WTC11 (cell line): ENCODE data around the gene FUT2. TPM values are rescaled to one million over a fixed set of nuclear protein-coding genes. Genes with fewer than 3 reads are reported as not detected.

Experiments used
- ATAC-seq: fragments of 200-7000 bp; cut with Tn5 transposase; 2 replicates; pipeline ENCODE4 v1.10.0; 2021; ENCODE audit warnings: mild to moderate bottlenecking, moderate library complexity
- CTCF ChIA-PET: fragments of 300-600 bp; sonication (Branson Sonifier 250); formaldehyde crosslinking; loops from one replicate; lab custom pipeline; 2021; ENCODE audit warnings: antibody characterized with exemption; lab: Charles Lee
- POLR2A ChIA-PET: fragments of 350-600 bp; sonication (Branson Sonifier 250); formaldehyde crosslinking; loops from one replicate; lab custom pipeline; 2021; ENCODE audit warnings: antibody characterized with exemption; lab: Charles Lee
- DNase-seq: peaks from one replicate; pipeline ENCODE4 v3.0.0; 2021; ENCODE audit warnings: low spot score
- H3K27ac Mint-ChIP-seq: 2 replicates; pipeline ENCODE4 v1.8.0; 2021; ENCODE audit warnings: mixed read lengths
- H3K27me3 Mint-ChIP-seq: 2 replicates; pipeline ENCODE4 v1.8.0; 2021; ENCODE audit warnings: low read depth, mild to moderate bottlenecking, moderate library complexity, mixed read lengths
- H3K36me3 Mint-ChIP-seq: 2 replicates; pipeline ENCODE4 v1.8.0; 2021; ENCODE audit warnings: mixed read lengths
- H3K4me1 Mint-ChIP-seq: 2 replicates; pipeline ENCODE4 v1.8.0; 2022; ENCODE audit warnings: mixed read lengths
- H3K4me3 Mint-ChIP-seq: 2 replicates; pipeline ENCODE4 v1.8.0; 2021; ENCODE audit warnings: mild to moderate bottlenecking, moderate library complexity, mixed read lengths
- H3K9me3 Mint-ChIP-seq: 2 replicates; pipeline ENCODE4 v1.8.0; 2021; ENCODE audit warnings: mixed read lengths
- CREM ChIP-seq: sonication (generic); formaldehyde crosslinking; IDR thresholded peaks from 2 replicates; pipeline ENCODE4 v1.8.1; 2022; ENCODE audit warnings: mild to moderate bottlenecking, missing genetic modification reagents, moderate library complexity
- E2F1 ChIP-seq: sonication (generic); formaldehyde crosslinking; IDR thresholded peaks from 2 replicates; pipeline ENCODE4 v1.8.0; 2022; ENCODE audit warnings: mild to moderate bottlenecking, missing genetic modification reagents
- FOXK1 ChIP-seq: sonication (generic); formaldehyde crosslinking; IDR thresholded peaks from 2 replicates; pipeline ENCODE4 v1.8.0; 2022; ENCODE audit warnings: mild to moderate bottlenecking, moderate library complexity, missing genetic modification reagents
- FOXP4 ChIP-seq: sonication (generic); formaldehyde crosslinking; IDR thresholded peaks from 2 replicates; pipeline ENCODE4 v1.8.0; 2022; ENCODE audit warnings: mild to moderate bottlenecking, missing genetic modification reagents
- MAX ChIP-seq: sonication (generic); formaldehyde crosslinking; IDR thresholded peaks from 2 replicates; pipeline ENCODE4 v1.8.0; 2022; ENCODE audit warnings: mild to moderate bottlenecking, missing genetic modification reagents
- NFYB ChIP-seq: sonication (generic); formaldehyde crosslinking; conservative IDR thresholded peaks from 2 replicates; pipeline ENCODE4 v1.8.0; 2022; ENCODE audit warnings: low read depth, missing genetic modification reagents
- NR2C2 ChIP-seq: sonication (generic); formaldehyde crosslinking; IDR thresholded peaks from 2 replicates; pipeline ENCODE4 v1.8.0; 2022; ENCODE audit warnings: mild to moderate bottlenecking, missing genetic modification reagents
- RORB ChIP-seq: fragments of 250-450 bp; sonication (Bioruptor Pico); IDR thresholded peaks from 2 replicates; pipeline ENCODE4 v1.9.0; 2021; ENCODE audit warnings: mild to moderate bottlenecking
- SMAD3 ChIP-seq: sonication (generic); formaldehyde crosslinking; IDR thresholded peaks from 2 replicates; pipeline ENCODE4 v1.8.0; 2022; ENCODE audit warnings: missing genetic modification reagents, mild to moderate bottlenecking, borderline replicate concordance
- SMAD4 ChIP-seq: sonication (generic); formaldehyde crosslinking; IDR thresholded peaks from 2 replicates; pipeline ENCODE4 v1.8.0; 2022; ENCODE audit warnings: mild to moderate bottlenecking, missing genetic modification reagents
- SP1 ChIP-seq: sonication (generic); formaldehyde crosslinking; conservative IDR thresholded peaks from 2 replicates; pipeline ENCODE4 v1.8.1; 2022; ENCODE audit warnings: missing genetic modification reagents
- TEAD1 ChIP-seq: sonication (generic); formaldehyde crosslinking; IDR thresholded peaks from 2 replicates; pipeline ENCODE4 v1.8.0; 2022; ENCODE audit warnings: mild to moderate bottlenecking, missing genetic modification reagents
- TP53 ChIP-seq: sonication (generic); formaldehyde crosslinking; IDR thresholded peaks from 2 replicates; pipeline ENCODE4 v1.8.1; 2023; ENCODE audit warnings: mild to moderate bottlenecking, missing genetic modification reagents
- ZMAT4 ChIP-seq: fragments of 250-450 bp; sonication (Bioruptor Pico); IDR thresholded peaks from 2 replicates; pipeline ENCODE4 v1.9.0; 2021; ENCODE audit warnings: mild to moderate bottlenecking
- ZNF263 ChIP-seq: sonication (generic); formaldehyde crosslinking; IDR thresholded peaks from 2 replicates; pipeline ENCODE4 v1.8.1; 2022; ENCODE audit warnings: low read depth, mild to moderate bottlenecking, moderate library complexity, missing genetic modification reagents
- ZNF512 ChIP-seq: sonication (generic); formaldehyde crosslinking; IDR thresholded peaks from 2 replicates; pipeline ENCODE4 v1.8.1; 2022; ENCODE audit warnings: missing genetic modification reagents, borderline replicate concordance
- ZNF532 ChIP-seq: fragments of 250-450 bp; sonication (Bioruptor Pico); IDR thresholded peaks from 2 replicates; pipeline ENCODE4 v1.9.0; 2021; ENCODE audit warnings: mild to moderate bottlenecking, borderline replicate concordance
- total RNA-seq: library from RNA; stranded (reverse); gene quantifications from 3 replicates; pipeline ENCODE4 v1.2.3, GENCODE V29; 2021
- TF ChIP-seq, protein P1 (sequence below): sonication (generic); formaldehyde crosslinking; IDR thresholded peaks from 2 replicates; pipeline ENCODE4 v1.8.1; 2022; ENCODE audit warnings: mild to moderate bottlenecking, moderate library complexity, missing genetic modification reagents
- TF ChIP-seq, protein P2 (sequence below): fragments of 250-450 bp; sonication (Bioruptor Pico); IDR thresholded peaks from 2 replicates; pipeline ENCODE4 v1.8.0; 2021; ENCODE audit warnings: mild to moderate bottlenecking

FUT2 gene
- total RNA-seq, 1 experiment from 2014 or later, result 5.9 TPM

GRCh38 chr19:48738557-48739403 is 43.0 kb downstream of the FUT2 start:
- Mint-ChIP-seq H3K4me1 (peaks cover 42% of the 10 kb centered on the region), H3K27me3 (peaks cover 49% of the 10 kb centered on the region), H3K4me3 (peak overlapping the region; percentile 63), H3K9me3 (no peaks in the 10 kb centered on the region), H3K27ac (peak overlapping the region; percentile 94), H3K36me3 (peaks cover 2% of the 10 kb centered on the region; the same call in 1 of the 2 replicates)
- ChIA-PET CTCF (interaction anchor here (0.6 to 5.7 kb wide), 34 partner anchors 9 to 1465 kb away, joined by 3 to 56 read pairs (median 5); partner anchors contain the start of genes CA11, FUT2, GYS1 and IZUMO1), POLR2A (interaction anchor here (0.5 to 2.4 kb wide), 13 partner anchors 8 to 254 kb away, joined by 3 to 10 read pairs (median 4); partner anchors contain the start of genes CA11, DBP, FUT2 and GYS1)
- no peak for TF ChIP-seq ZMAT4 (CRISPR knock-in tag)
- peak; percentile 33; the same call in 1 of the 2 replicates for TF ChIP-seq NFYB (CRISPR knock-in tag)
- TF ChIP-seq CREM (CRISPR knock-in tag), result peak; percentile 35; the same call in 1 of the 2 replicates
- peak; percentile 89 for TF ChIP-seq FOXP4 (CRISPR knock-in tag)
- peak; percentile 93 for TF ChIP-seq SP1 (CRISPR knock-in tag)
- peak; percentile 54; the same call in 1 of the 2 replicates for TF ChIP-seq MAX (CRISPR knock-in tag)
- peak; percentile 23; the same call in 1 of the 2 replicates for TF ChIP-seq ZNF263 (CRISPR knock-in tag)
- peak; percentile 83 for TF ChIP-seq TP53 (CRISPR knock-in tag)
- TF ChIP-seq NR2C2, result no peak
- no peak for TF ChIP-seq RORB
- TF ChIP-seq TEAD1, result peak; percentile 62; the same call in 1 of the 2 replicates
- no peak for TF ChIP-seq ZNF512 (CRISPR knock-in tag)
- TF ChIP-seq, protein P1, sequence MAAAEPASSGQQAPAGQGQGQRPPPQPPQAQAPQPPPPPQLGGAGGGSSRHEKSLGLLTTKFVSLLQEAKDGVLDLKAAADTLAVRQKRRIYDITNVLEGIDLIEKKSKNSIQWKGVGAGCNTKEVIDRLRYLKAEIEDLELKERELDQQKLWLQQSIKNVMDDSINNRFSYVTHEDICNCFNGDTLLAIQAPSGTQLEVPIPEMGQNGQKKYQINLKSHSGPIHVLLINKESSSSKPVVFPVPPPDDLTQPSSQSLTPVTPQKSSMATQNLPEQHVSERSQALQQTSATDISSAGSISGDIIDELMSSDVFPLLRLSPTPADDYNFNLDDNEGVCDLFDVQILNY, result peak; percentile 62; the same call in 1 of the 2 replicates
- no peak for TF ChIP-seq SMAD3 (CRISPR knock-in tag)
- TF ChIP-seq FOXK1 (CRISPR knock-in tag), result peak; percentile 19; the same call in 1 of the 2 replicates
- TF ChIP-seq SMAD4 (CRISPR knock-in tag), result no peak
- DNase-seq, result peak; percentile 99
- peak; percentile 81 for ATAC-seq

DNA sequence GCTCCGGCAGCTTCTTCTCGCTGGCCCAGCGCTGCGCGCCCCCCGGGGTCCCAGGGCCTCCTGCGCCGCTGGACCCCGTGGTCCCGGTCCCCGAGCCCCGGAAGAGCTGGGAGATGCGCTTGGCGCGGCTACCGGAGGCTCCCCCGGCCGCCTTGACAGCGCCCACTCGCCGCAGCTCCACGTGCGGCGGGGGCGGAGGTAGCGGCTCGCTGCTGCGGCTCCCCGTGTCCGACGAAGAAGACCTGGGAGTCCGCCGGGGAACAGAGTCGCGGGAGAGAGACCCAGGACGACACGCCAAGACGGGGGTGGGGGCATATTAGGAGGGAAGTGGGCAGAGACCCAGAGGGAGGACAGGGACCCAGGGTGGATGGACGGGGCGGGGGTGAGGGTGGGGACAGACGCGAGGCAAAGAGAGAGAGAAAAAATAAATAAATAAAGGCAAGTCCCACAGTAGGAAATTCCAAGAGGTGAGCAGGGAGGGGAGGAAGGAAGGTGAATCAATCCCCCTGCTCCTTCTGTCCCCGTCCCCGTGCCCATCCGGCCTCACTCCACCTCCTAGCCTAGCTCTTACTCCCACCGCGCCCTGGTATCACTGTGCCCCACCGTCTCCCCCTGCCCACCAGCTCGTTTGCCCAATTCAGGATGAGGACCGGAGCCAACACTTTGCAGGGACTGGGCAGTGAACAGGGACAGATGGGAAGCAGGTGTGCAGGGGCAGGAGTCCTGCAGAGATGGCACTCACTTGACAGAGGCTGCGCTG is 43.8 kb downstream of the FUT2 start:
- no peaks in the 10 kb centered on the region for H3K9me3 Mint-ChIP-seq
- DNase-seq (no peak), ATAC-seq (no peak)
- H3K36me3 Mint-ChIP-seq, result peaks cover 2% of the 10 kb centered on the region; the same call in 1 of the 2 replicates
- POLR2A ChIA-PET, result interaction anchor here (1.2 to 1.5 kb wide), 3 partner anchors 19 to 132 kb away, joined by 3 to 4 read pairs (median 4); partner anchors contain the start of genes CA11 and PPP1R15A
- H3K4me3 Mint-ChIP-seq, result peak overlapping the region; percentile 60
- H3K27ac Mint-ChIP-seq, result no peak overlapping the region
- H3K27me3 Mint-ChIP-seq, result peaks cover 54% of the 10 kb centered on the region
- CTCF ChIA-PET, result interaction anchor here (0.6 to 5.7 kb wide), 22 partner anchors 11 to 348 kb away, joined by 3 to 56 read pairs (median 6); partner anchors contain the start of genes CA11, FUT2, GYS1 and KDELR1
- H3K4me1 Mint-ChIP-seq, result peaks cover 42% of the 10 kb centered on the region
- TF ChIP-seq ZNF532 (CRISPR knock-in tag) (no peak), E2F1 (CRISPR knock-in tag) (no peak), ZNF263 (CRISPR knock-in tag) (no peak)
- TF ChIP-seq, protein P2, sequence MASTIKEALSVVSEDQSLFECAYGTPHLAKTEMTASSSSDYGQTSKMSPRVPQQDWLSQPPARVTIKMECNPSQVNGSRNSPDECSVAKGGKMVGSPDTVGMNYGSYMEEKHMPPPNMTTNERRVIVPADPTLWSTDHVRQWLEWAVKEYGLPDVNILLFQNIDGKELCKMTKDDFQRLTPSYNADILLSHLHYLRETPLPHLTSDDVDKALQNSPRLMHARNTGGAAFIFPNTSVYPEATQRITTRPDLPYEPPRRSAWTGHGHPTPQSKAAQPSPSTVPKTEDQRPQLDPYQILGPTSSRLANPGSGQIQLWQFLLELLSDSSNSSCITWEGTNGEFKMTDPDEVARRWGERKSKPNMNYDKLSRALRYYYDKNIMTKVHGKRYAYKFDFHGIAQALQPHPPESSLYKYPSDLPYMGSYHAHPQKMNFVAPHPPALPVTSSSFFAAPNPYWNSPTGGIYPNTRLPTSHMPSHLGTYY (CRISPR knock-in tag), result no peak
